SK-N-SH (cell line): ENCODE measurements around the gene CYP1A1. TPM values are rescaled to one million over a fixed set of nuclear protein-coding genes. Genes with fewer than 3 reads are reported as not detected.

Experiments
- CTCF ChIA-PET: fragments of 300-600, 350-600 bp; formaldehyde crosslinking; extraction: SDS; loops from one replicate; lab custom pipeline; 2021; lab: Yijun Ruan, JAX
- POLR2A ChIA-PET: fragments of 350-600 bp; sonication (Branson Sonifier 250); formaldehyde crosslinking; extraction: SDS; loops from one replicate; lab custom pipeline; 2020; ENCODE audit warnings: antibody characterized with exemption, inconsistent platforms; lab: Yijun Ruan, JAX
- DNase-seq: peaks from one replicate; pipeline ENCODE4 v3.0.0; 2012
- H2AFZ ChIP-seq: fragments of 200-600 bp; sonication (generic); 2 replicates; pipeline ENCODE4 v1.8.1; 2016; ENCODE audit warnings: antibody characterized with exemption, mild to moderate bottlenecking, low read depth
- H3F3A ChIP-seq: fragments of 200-600 bp; sonication (generic); replicated peaks from 2 replicates; pipeline ENCODE3; 2016; ENCODE audit warnings: antibody characterized with exemption, mild to moderate bottlenecking; ENCODE audit not compliant: insufficient read depth
- H3K27ac ChIP-seq, 2 experiments: fragments of 200-500 bp in 1 of 2; fragments of 200-600 bp in 1 of 2; sonication (Bioruptor generic) in 1 of 2; sonication (generic), shearing (Covaris generic) in 1 of 2; 2 replicates each; pipeline versions ENCODE4 v1.5.1 to v1.6.1; 2014 to 2016; ENCODE audit warnings: low read depth in 2 of 2, inconsistent platforms in 1 of 2, low read length in 1 of 2, mild to moderate bottlenecking in 1 of 2, mixed read lengths in 1 of 2
- H3K27me3 ChIP-seq: fragments of 200-600 bp; sonication (generic), shearing (Covaris generic); 2 replicates; pipeline ENCODE4 v1.6.1; 2016; ENCODE audit warnings: mixed run types; ENCODE audit not compliant: insufficient read depth
- H3K36me3 ChIP-seq, 2 experiments: fragments of 200-500 bp in 1 of 2; fragments of 200-600 bp in 1 of 2; sonication (Bioruptor generic) in 1 of 2; sonication (generic) in 1 of 2; replicated peaks in 1 of 2; 2 replicates each; pipeline versions ENCODE3 to v1.5.1; 2014 to 2016; ENCODE audit warnings: low read length in 1 of 2, mild to moderate bottlenecking in 1 of 2; ENCODE audit not compliant: insufficient read depth in 2 of 2, control insufficient read depth in 1 of 2
- H3K4me1 ChIP-seq, 2 experiments: fragments of 200-500 bp in 1 of 2; fragments of 200-600 bp in 1 of 2; sonication (Bioruptor generic) in 1 of 2; sonication (generic), shearing (Covaris generic) in 1 of 2; 2 replicates each; pipeline versions ENCODE4 v1.5.1 to v1.6.1; 2014 to 2016; ENCODE audit warnings: low read depth in 1 of 2, low read length in 1 of 2, mixed run types in 1 of 2; ENCODE audit not compliant: insufficient read depth in 2 of 2, control insufficient read depth in 1 of 2
- H3K4me2 ChIP-seq: fragments of 200-600 bp; sonication (generic), shearing (Covaris generic); 2 replicates; pipeline ENCODE4 v1.6.1; 2017; ENCODE audit warnings: mixed run types
- H3K4me3 ChIP-seq, 2 experiments: fragments of 200-500 bp in 1 of 2; fragments of 200-600 bp in 1 of 2; sonication (Bioruptor generic) in 1 of 2; sonication (generic), shearing (Covaris generic) in 1 of 2; 2 replicates each; pipeline versions ENCODE4 v1.5.1 to v1.8.1; 2014 to 2016; ENCODE audit warnings: low read depth in 2 of 2, inconsistent platforms in 1 of 2, low read length in 1 of 2, mild to moderate bottlenecking in 1 of 2, mixed read lengths in 1 of 2, moderate library complexity in 1 of 2
- H3K79me2 ChIP-seq: fragments of 200-600 bp; sonication (generic); 2 replicates; pipeline ENCODE4 v1.8.1; 2017; ENCODE audit warnings: mild to moderate bottlenecking; ENCODE audit not compliant: insufficient read depth
- H3K9ac ChIP-seq: fragments of 200-600 bp; sonication (generic); 2 replicates; pipeline ENCODE4 v1.6.1; 2017; ENCODE audit warnings: mixed run types
- H3K9me2 ChIP-seq: fragments of 200-600 bp; sonication (generic); 2 replicates; pipeline ENCODE4 v1.6.1; 2017; ENCODE audit warnings: mixed run types
- H3K9me3 ChIP-seq: fragments of 200-600 bp; sonication (generic); 2 replicates; pipeline ENCODE4 v1.6.1; 2017; ENCODE audit warnings: mixed run types, mild to moderate bottlenecking, moderate library complexity
- H4K20me1 ChIP-seq: fragments of 200-600 bp; sonication (generic); 2 replicates; pipeline ENCODE4 v1.6.1; 2017; ENCODE audit warnings: mild to moderate bottlenecking, mixed run types; ENCODE audit not compliant: insufficient read depth
- CTCF ChIP-seq: fragments of 200-600 bp; sonication (generic); IDR thresholded peaks from 2 replicates; pipeline ENCODE4 v1.6.1; 2017; ENCODE audit warnings: antibody characterized with exemption, mild to moderate bottlenecking, moderate library complexity
- FOSL2 ChIP-seq: IDR thresholded peaks from 2 replicates; pipeline ENCODE4 v1.4.0; 2012; ENCODE audit warnings: low read depth, mild to moderate bottlenecking, moderate library complexity, borderline replicate concordance
- FOXJ3 ChIP-seq: sonication (generic); formaldehyde crosslinking; IDR thresholded peaks from 2 replicates; pipeline ENCODE4 v1.5.1; 2020; ENCODE audit warnings: mild to moderate bottlenecking, missing genetic modification reagents
- GABPA ChIP-seq: IDR thresholded peaks from 2 replicates; pipeline ENCODE4 v1.4.0; 2012; ENCODE audit warnings: low read depth, mild to moderate bottlenecking
- MEF2A ChIP-seq: IDR thresholded peaks from 2 replicates; pipeline ENCODE4 v1.4.0; 2012; ENCODE audit warnings: low read depth, borderline replicate concordance
- MXI1 ChIP-seq: IDR thresholded peaks from 2 replicates; pipeline ENCODE4 v1.6.1; 2012; ENCODE audit warnings: mild to moderate bottlenecking, low read depth, low read length, improper control_type of control experiment
- RAD21 ChIP-seq: IDR thresholded peaks from 2 replicates; pipeline ENCODE4 v1.6.1; 2012; ENCODE audit warnings: mild to moderate bottlenecking, low read length
- RFX5 ChIP-seq: IDR thresholded peaks from 2 replicates; pipeline ENCODE4 v1.6.1; 2012; ENCODE audit warnings: mild to moderate bottlenecking, improper control_type of control experiment, low read length
- USF1 ChIP-seq: IDR thresholded peaks from 2 replicates; pipeline ENCODE4 v1.4.0; 2012; ENCODE audit warnings: low read depth, borderline replicate concordance
- USF2 ChIP-seq: fragments of 150-350 bp; IDR thresholded peaks from 2 replicates; pipeline ENCODE4 v1.6.1; 2017; ENCODE audit warnings: antibody characterized with exemption, low read length, low read depth, borderline replicate concordance
- YY1 ChIP-seq: IDR thresholded peaks from 2 replicates; pipeline ENCODE4 v1.4.0; 2012; ENCODE audit warnings: low read depth, mild to moderate bottlenecking
- WGBS: methylation state at CpG from one replicate; pipeline ENCODE4 v1.1.6; 2017; ENCODE audit warnings: low lambda C conversion rate; 5-methylcytosine and 5-hydroxymethylcytosine counted together
- polyA plus RNA-seq, 3 experiments: library from polyadenylated mRNA; depleted of rRNA; stranded (reverse); fragments of >200 nt; gene quantifications; 2 replicates each; pipeline ENCODE4 v1.2.3, GENCODE V29; 2012

Gene CYP1A1
- polyA plus RNA-seq, 1 of the 3 experiments (the other 2 are of a cell fraction) = 0.07 TPM

DNA sequence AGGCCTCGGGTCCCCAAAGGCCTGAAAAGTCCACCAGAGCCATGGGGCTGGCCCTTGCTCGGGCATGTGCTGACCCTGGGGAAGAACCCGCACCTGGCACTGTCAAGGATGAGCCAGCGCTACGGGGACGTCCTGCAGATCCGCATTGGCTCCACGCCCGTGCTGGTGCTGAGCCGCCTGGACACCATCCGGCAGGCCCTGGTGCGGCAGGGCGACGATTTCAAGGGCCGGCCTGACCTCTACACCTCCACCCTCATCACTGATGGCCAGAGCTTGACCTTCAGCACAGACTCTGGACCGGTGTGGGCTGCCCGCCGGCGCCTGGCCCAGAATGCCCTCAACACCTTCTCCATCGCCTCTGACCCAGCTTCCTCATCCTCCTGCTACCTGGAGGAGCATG, 24.5 kb upstream of the CYP1A1 start:
- TF ChIP-seq RFX5 (no peak), MXI1 (no peak), FOXJ3 (no peak), YY1 (no peak), USF2 (no peak), MEF2A (no peak), GABPA (no peak), FOSL2 (no peak), CTCF (no peak), USF1 (no peak)
- ChIA-PET POLR2A (interaction anchor here (0.7 kb wide), 1 partner anchor 118 kb away, joined by 3 read pairs; no protein-coding TSS in a partner anchor), CTCF (interaction anchor here (1.4 to 3.3 kb wide), 4 partner anchors 13 to 126 kb away, joined by 3 to 24 read pairs (median 4); no protein-coding TSS in a partner anchor)
- no peak for DNase-seq
- Histone ChIP-seq H3K4me2 (no peak overlapping the region), H3F3A (peaks cover 10% of the 10 kb centered on the region), H3K4me1 (no peaks in the 10 kb centered on the region), H4K20me1 (no peaks in the 10 kb centered on the region), H3K27me3 (no peaks in the 10 kb centered on the region), H3K36me3 (no peaks in the 10 kb centered on the region), H3K27ac (no peak overlapping the region), H3K79me2 (no peaks in the 10 kb centered on the region), H3K9ac (no peak overlapping the region), H3K9me3 (no peaks in the 10 kb centered on the region), H3K9me2 (no peaks in the 10 kb centered on the region), H3K4me3 (no peak overlapping the region), H2AFZ (no peak overlapping the region)
- 26% methylated on average over 3 of the region's 20 CpGs for WGBS

DNA sequence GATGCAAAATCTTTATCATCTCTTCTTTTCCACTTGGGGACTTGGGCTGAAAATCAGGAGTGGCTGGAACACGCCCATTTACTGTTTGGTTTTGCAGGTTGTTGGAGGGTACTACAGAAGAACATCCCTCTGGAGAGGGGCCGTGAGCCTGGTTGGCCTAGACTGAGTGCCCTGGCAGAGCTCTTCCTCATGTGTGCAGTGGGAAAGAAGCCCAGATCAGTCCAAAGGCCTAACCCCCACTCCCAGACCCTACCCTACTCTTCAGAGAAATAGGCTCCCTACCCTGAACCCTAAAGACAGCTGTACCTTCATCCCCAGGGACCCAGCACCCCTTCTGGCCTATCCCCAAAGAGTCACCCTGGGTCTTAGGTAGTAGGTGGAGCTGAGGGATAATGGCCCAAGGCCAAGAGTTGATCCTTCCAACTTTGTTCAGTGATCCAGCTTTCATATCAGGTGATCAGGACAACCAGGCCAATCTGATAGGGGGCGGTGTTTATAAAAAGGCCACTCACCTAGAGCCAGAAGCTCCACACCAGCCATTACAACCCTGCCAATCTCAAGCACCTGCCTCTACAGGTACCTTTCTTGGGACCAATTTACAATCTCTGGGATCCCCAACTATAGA, 23.1 kb upstream of the CYP1A1 start, which contains the start of gene CYP1A2:
TSS of gene CYP1A2 (plus strand) at position 524 of the 625 bp plus-strand sequence. CDS start 894 bp downstream, outside the sequence.
- H3F3A ChIP-seq = peaks cover 10% of the 10 kb centered on the region
- H3K27ac ChIP-seq = no peak within 1 kb of the TSS
- ChIA-PET POLR2A (no interaction called here), CTCF (interaction anchor here (0.6 to 3.3 kb wide), 5 partner anchors 9 to 938 kb away, joined by 3 to 24 read pairs (median 3); no protein-coding TSS in a partner anchor)
- no peak within 1 kb of the TSS for H3K4me3 ChIP-seq
- no peak for DNase-seq
- H3K9me3 ChIP-seq = no peaks in the 10 kb centered on the region
- H3K79me2 ChIP-seq = no peaks in the 10 kb centered on the region
- H3K9me2 ChIP-seq = no peaks in the 10 kb centered on the region
- WGBS = 69% methylated on average over 2 of the region's 3 CpGs
- no peak within 1 kb of the TSS for H2AFZ ChIP-seq
- peaks cover 4% of the 10 kb centered on the region; the same call in 1 of the 2 replicates for H3K27me3 ChIP-seq
- H3K36me3 ChIP-seq = no peaks in the 10 kb centered on the region
- no peaks in the 10 kb centered on the region for H4K20me1 ChIP-seq
- no peak for TF ChIP-seq RAD21
- no peaks in the 10 kb centered on the region for H3K4me1 ChIP-seq
- no peak within 1 kb of the TSS for H3K4me2 ChIP-seq
- H3K9ac ChIP-seq = no peak within 1 kb of the TSS
